Keratinocyte (primary cell): Measurements from ENCODE around the gene CTNNA3. TPM values are rescaled to one million over a fixed set of nuclear protein-coding genes. Genes with fewer than 3 reads are reported as not detected.

Source experiments
- DNase-seq: peaks from one replicate; pipeline ENCODE4 v3.0.0-alpha.2; 2011; ENCODE audit warnings: low read depth, missing footprints, low spot score
- FAIRE-seq: peaks from 2 replicates; lab custom pipeline; 2011; peaks lifted over from hg19 to GRCh38; lab: Jason Lieb, UNC
- H2AFZ ChIP-seq: 2 replicates; pipeline ENCODE4 v1.6.0; 2012; ENCODE audit warnings: low read length, control low read depth, inconsistent platforms; ENCODE audit not compliant: control insufficient read depth
- H3K27ac ChIP-seq: 2 replicates; pipeline ENCODE4 v1.5.1; 2011; ENCODE audit warnings: low read length; ENCODE audit not compliant: control insufficient read depth, insufficient read depth
- H3K27me3 ChIP-seq: 3 replicates; pipeline ENCODE4 v1.6.0; 2011; ENCODE audit warnings: low read length; ENCODE audit not compliant: control insufficient read depth, insufficient read depth; ENCODE audit errors: extremely low read depth
- H3K36me3 ChIP-seq, 2 experiments: 2 replicates in 1 of 2; 3 replicates in 1 of 2; pipeline ENCODE4 v1.5.1; 2011; ENCODE audit warnings: low read length in 2 of 2, mild to moderate bottlenecking in 1 of 2; ENCODE audit not compliant: control insufficient read depth in 2 of 2, insufficient read depth in 2 of 2; ENCODE audit errors: extremely low read depth in 1 of 2
- H3K4me1 ChIP-seq: 3 replicates; pipeline ENCODE4 v1.5.1; 2011; ENCODE audit warnings: low read length; ENCODE audit not compliant: control insufficient read depth, insufficient read depth; ENCODE audit errors: extremely low read depth
- H3K4me2 ChIP-seq: 3 replicates; pipeline ENCODE4 v1.6.0; 2011; ENCODE audit warnings: low read depth, low read length; ENCODE audit not compliant: control insufficient read depth, insufficient read depth; ENCODE audit errors: extremely low read depth
- H3K4me3 ChIP-seq, 3 experiments: fragments of 200-600 bp in 1 of 3; sonication (generic) in 1 of 3; 2 replicates in 2 of 3; 3 replicates in 1 of 3; pipeline ENCODE4 v1.5.1; 2011 to 2016; ENCODE audit warnings: low read length in 3 of 3, mild to moderate bottlenecking in 3 of 3, control low read depth in 2 of 3, inconsistent platforms in 1 of 3, low read depth in 1 of 3, mixed read lengths in 1 of 3, mixed run types in 1 of 3, moderate library complexity in 1 of 3; ENCODE audit not compliant: control insufficient read depth in 2 of 3, insufficient read depth in 2 of 3; ENCODE audit errors: extremely low read depth in 1 of 3
- H3K79me2 ChIP-seq: 2 replicates; pipeline ENCODE4 v1.6.0; 2012; ENCODE audit warnings: low read length; ENCODE audit not compliant: control insufficient read depth, insufficient read depth
- H3K9ac ChIP-seq: 3 replicates; pipeline ENCODE4 v1.6.0; 2011; ENCODE audit warnings: low read length; ENCODE audit not compliant: control insufficient read depth, insufficient read depth; ENCODE audit errors: extremely low read depth
- H3K9me1 ChIP-seq: 3 replicates; pipeline ENCODE4 v1.6.0; 2011; ENCODE audit warnings: low read length; ENCODE audit not compliant: control insufficient read depth, insufficient read depth; ENCODE audit errors: extremely low read depth
- H3K9me3 ChIP-seq: 2 replicates; pipeline ENCODE4 v1.5.1; 2012; ENCODE audit warnings: low read depth, low read length; ENCODE audit not compliant: control insufficient read depth
- H4K20me1 ChIP-seq: 3 replicates; pipeline ENCODE4 v1.6.0; 2011; ENCODE audit warnings: low read length; ENCODE audit not compliant: control insufficient read depth, insufficient read depth; ENCODE audit errors: extremely low read depth
- EZH2 ChIP-seq: IDR thresholded peaks from one replicate; pipeline ENCODE4 v1.6.1; 2012; ENCODE audit warnings: inconsistent platforms, mild to moderate bottlenecking, low read length, moderate library complexity
- dilution Hi-C: fragments of 300-500 bp; cut with MboI; formaldehyde crosslinking; loops from one replicate; pipeline ENCODE4 v1.7.0; 2020; ENCODE audit warnings: low sequenced_read_pairs; ENCODE audit not compliant: extremely low pct_ligation_motif_present
- polyA plus RNA-seq, 5 experiments: library from polyadenylated mRNA; depleted of rRNA in 3 of 5; stranded (reverse) in 3 of 5; stranded (forward) in 1 of 5; unstranded in 1 of 5; fragments of >200 nt; gene quantifications; 1 replicate in 1 of 5; 2 replicates in 3 of 5; 3 replicates in 1 of 5; pipeline versions ENCODE4 v1.2.1 to v1.2.3, GENCODE V29; 2011 to 2012; ENCODE audit warnings: missing spikeins in 2 of 5, low read depth in 1 of 5, low replicate concordance in 1 of 5
- TF ChIP-seq, protein P1 (sequence below), 3 experiments: IDR thresholded peaks in 1 of 3; conservative IDR thresholded peaks in 1 of 3; optimal IDR thresholded peaks in 1 of 3; 2 replicates in 2 of 3; 3 replicates in 1 of 3; pipeline versions ENCODE3 to v1.5.1; 2011; ENCODE audit warnings: low read length in 3 of 3, mild to moderate bottlenecking in 3 of 3, moderate library complexity in 2 of 3, control low read depth in 1 of 3, inconsistent platforms in 1 of 3; ENCODE audit not compliant: insufficient read depth in 2 of 3; ENCODE audit errors: extremely low read depth in 1 of 3

CTNNA3 gene
- polyA plus RNA-seq, 1 donor (not counting 4 experiments of a cell fraction or from before 2014, with no cell fraction given) = 0.01 TPM

DNA sequence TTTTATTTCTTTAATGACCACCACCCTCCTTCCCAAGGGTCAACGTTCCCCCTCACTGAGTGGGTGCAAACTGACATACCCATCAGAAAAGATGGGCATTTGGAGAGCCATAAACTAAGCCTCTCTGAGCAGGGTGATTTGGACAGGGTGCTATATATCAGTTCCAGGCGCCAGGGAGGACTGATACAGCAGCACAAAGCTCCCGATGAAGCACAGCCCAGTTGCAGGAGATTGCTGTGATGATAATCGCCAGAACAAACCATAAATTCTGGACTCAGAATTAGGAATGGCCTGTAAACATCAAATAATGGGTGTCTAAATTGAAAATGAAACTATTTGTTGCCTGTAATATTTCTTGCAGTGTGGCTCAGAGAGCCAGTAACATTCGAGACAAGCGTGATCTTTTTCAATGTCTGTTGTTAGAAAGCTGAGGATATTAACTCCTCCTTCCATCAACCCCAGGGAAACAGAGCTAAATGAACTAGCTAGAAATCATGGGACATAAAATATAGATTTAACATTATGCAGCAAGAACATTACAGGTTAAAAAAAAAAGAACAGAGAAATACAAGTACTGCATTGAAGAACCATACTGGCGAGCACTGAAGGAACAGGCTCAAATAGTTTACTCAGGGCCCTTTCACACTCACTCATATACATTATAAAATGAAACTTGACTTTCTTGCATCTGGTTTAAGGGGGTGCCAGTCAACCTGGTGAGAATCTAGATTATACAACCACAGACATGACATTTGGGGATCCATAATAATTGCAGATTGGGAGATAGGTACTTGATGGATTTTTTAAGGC lies 907.6 kb downstream of the CTNNA3 start:
- H3K9ac ChIP-seq = no peak overlapping the region
- no peaks in the 10 kb centered on the region for H3K27me3 ChIP-seq
- no peaks in the 10 kb centered on the region for H3K36me3 ChIP-seq
- no peak overlapping the region for H3K27ac ChIP-seq
- no peak for TF ChIP-seq EZH2
- TF ChIP-seq, protein P1, sequence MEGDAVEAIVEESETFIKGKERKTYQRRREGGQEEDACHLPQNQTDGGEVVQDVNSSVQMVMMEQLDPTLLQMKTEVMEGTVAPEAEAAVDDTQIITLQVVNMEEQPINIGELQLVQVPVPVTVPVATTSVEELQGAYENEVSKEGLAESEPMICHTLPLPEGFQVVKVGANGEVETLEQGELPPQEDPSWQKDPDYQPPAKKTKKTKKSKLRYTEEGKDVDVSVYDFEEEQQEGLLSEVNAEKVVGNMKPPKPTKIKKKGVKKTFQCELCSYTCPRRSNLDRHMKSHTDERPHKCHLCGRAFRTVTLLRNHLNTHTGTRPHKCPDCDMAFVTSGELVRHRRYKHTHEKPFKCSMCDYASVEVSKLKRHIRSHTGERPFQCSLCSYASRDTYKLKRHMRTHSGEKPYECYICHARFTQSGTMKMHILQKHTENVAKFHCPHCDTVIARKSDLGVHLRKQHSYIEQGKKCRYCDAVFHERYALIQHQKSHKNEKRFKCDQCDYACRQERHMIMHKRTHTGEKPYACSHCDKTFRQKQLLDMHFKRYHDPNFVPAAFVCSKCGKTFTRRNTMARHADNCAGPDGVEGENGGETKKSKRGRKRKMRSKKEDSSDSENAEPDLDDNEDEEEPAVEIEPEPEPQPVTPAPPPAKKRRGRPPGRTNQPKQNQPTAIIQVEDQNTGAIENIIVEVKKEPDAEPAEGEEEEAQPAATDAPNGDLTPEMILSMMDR (optimal IDR thresholded peaks at IDR 0.05 in 1 of 3, IDR thresholded peaks at IDR 0.05 in 1 of 3, conservative IDR thresholded peaks at IDR 0.05 in 1 of 3; ENCODE audit: extremely low read depth in 1 of 3, insufficient read depth in 2 of 3, low read length in 3 of 3) = no peak
- FAIRE-seq = no peak
- H3K9me1 ChIP-seq = no peaks in the 10 kb centered on the region
- H4K20me1 ChIP-seq = no peaks in the 10 kb centered on the region
- no peak overlapping the region for H3K4me2 ChIP-seq
- no peak overlapping the region for H3K4me3 ChIP-seq
- no peaks in the 10 kb centered on the region for H3K79me2 ChIP-seq
- H3K9me3 ChIP-seq = no peaks in the 10 kb centered on the region
- no peak for DNase-seq
- H2AFZ ChIP-seq = no peak overlapping the region
- no peaks in the 10 kb centered on the region for H3K4me1 ChIP-seq
- dilution Hi-C loops = no loop called here

GRCh38 chr10:66786709-66787108 lies 909.3 kb downstream of the CTNNA3 start:
- Histone ChIP-seq H3K27ac (no peak overlapping the region), H3K9me1 (no peaks in the 10 kb centered on the region), H4K20me1 (no peaks in the 10 kb centered on the region), H3K4me2 (no peak overlapping the region), H3K4me3 (no peak overlapping the region), H2AFZ (no peak overlapping the region), H3K9me3 (no peaks in the 10 kb centered on the region), H3K36me3 (no peaks in the 10 kb centered on the region), H3K79me2 (no peaks in the 10 kb centered on the region), H3K9ac (no peak overlapping the region), H3K4me1 (no peaks in the 10 kb centered on the region), H3K27me3 (no peaks in the 10 kb centered on the region)
- DNase-seq (no peak), FAIRE-seq (no peak)
- dilution Hi-C loops = no loop called here
- no peak for TF ChIP-seq EZH2
